Endothelial cell of umbilical vein (primary cell): Measurements from ENCODE around the gene ACAT1. TPM values are rescaled to one million over a fixed set of nuclear protein-coding genes. Genes with fewer than 3 reads are reported as not detected.

Experiments
- BruUV-seq: library from RNA; stranded (reverse); fragments of 400-500 nt; replicated peaks from 2 replicates; lab custom pipeline; 2021; lab: Mats Ljungman, UMichigan
- CTCF ChIA-PET: fragments of 300-600, 350-600 bp; sonication (Branson Sonifier 250); formaldehyde crosslinking; loops from one replicate; lab custom pipeline; 2021; ENCODE audit warnings: antibody characterized with exemption, inconsistent platforms; lab: Charles Lee
- POLR2A ChIA-PET: fragments of 300-600, 350-600 bp; sonication (Branson Sonifier 250); formaldehyde crosslinking; loops from one replicate; lab custom pipeline; 2021; ENCODE audit warnings: antibody characterized with exemption, inconsistent platforms; lab: Charles Lee
- DNase-seq: peaks from one replicate; pipeline ENCODE4 v3.0.0-alpha.2; 2011; ENCODE audit warnings: low read depth, low spot score
- FAIRE-seq: peaks from 2 replicates; lab custom pipeline; 2011; peaks lifted over from hg19 to GRCh38; lab: Jason Lieb, UNC
- H2AFZ ChIP-seq: 2 replicates; pipeline ENCODE4 v1.6.0; 2012; ENCODE audit warnings: low read depth, low read length, control low read depth, inconsistent platforms
- H3K27ac ChIP-seq: 2 replicates; pipeline ENCODE4 v1.5.1; 2011; ENCODE audit warnings: low read depth, mild to moderate bottlenecking, control low read depth, low read length, moderate library complexity; ENCODE audit not compliant: insufficient read depth
- H3K27me3 ChIP-seq, 2 experiments: 2 replicates each; pipeline versions ENCODE4 v1.6.0 to v1.6.1; 2011; ENCODE audit warnings: low read length in 2 of 2, mixed read lengths in 1 of 2; ENCODE audit not compliant: control insufficient read depth in 2 of 2, insufficient read depth in 2 of 2
- H3K36me3 ChIP-seq, 2 experiments: 2 replicates in 1 of 2; 3 replicates in 1 of 2; pipeline ENCODE4 v1.5.1; 2011; ENCODE audit warnings: low read length in 2 of 2, mild to moderate bottlenecking in 1 of 2, moderate library complexity in 1 of 2; ENCODE audit not compliant: control insufficient read depth in 2 of 2, insufficient read depth in 2 of 2; ENCODE audit errors: extremely low read depth in 1 of 2
- H3K4me1 ChIP-seq: 3 replicates; pipeline ENCODE4 v1.5.1; 2011; ENCODE audit warnings: mild to moderate bottlenecking, low read length; ENCODE audit not compliant: control insufficient read depth, insufficient read depth; ENCODE audit errors: extremely low read depth
- H3K4me2 ChIP-seq: 2 replicates; pipeline ENCODE4 v1.6.1; 2011; ENCODE audit warnings: low read length, control low read depth, mixed read lengths; ENCODE audit not compliant: insufficient read depth
- H3K4me3 ChIP-seq, 3 experiments: fragments of 200-600 bp in 1 of 3; sonication (generic), shearing (Covaris generic) in 1 of 3; replicated peaks in 1 of 3; 2 replicates each; pipeline ENCODE4 v1.5.1; 2011 to 2016; ENCODE audit warnings: control low read depth in 3 of 3, low read length in 3 of 3, mild to moderate bottlenecking in 2 of 3, inconsistent platforms in 1 of 3, low read depth in 1 of 3, moderate library complexity in 1 of 3; ENCODE audit not compliant: insufficient read depth in 1 of 3
- H3K79me2 ChIP-seq: 2 replicates; pipeline ENCODE4 v1.6.0; 2012; ENCODE audit warnings: low read length, inconsistent platforms; ENCODE audit not compliant: control insufficient read depth, insufficient read depth
- H3K9ac ChIP-seq: replicated peaks from 2 replicates; pipeline ENCODE3; 2011; ENCODE audit warnings: low read length, control low read depth; ENCODE audit not compliant: insufficient read depth; ENCODE audit errors: extremely low read depth
- H3K9me1 ChIP-seq: replicated peaks from 3 replicates; pipeline ENCODE4 v1.6.0; 2011; ENCODE audit warnings: mild to moderate bottlenecking, low read length; ENCODE audit not compliant: control insufficient read depth, insufficient read depth; ENCODE audit errors: extremely low read depth
- H3K9me3 ChIP-seq: replicated peaks from 2 replicates; pipeline ENCODE4 v1.5.1; 2012; ENCODE audit warnings: low read length, inconsistent platforms; ENCODE audit not compliant: control insufficient read depth, insufficient read depth
- H4K20me1 ChIP-seq: replicated peaks from 2 replicates; pipeline ENCODE3; 2011; ENCODE audit warnings: mild to moderate bottlenecking, low read length; ENCODE audit not compliant: control insufficient read depth, insufficient read depth; ENCODE audit errors: extremely low read depth
- EZH2 ChIP-seq: IDR thresholded peaks from 2 replicates; pipeline ENCODE4 v1.6.1; 2012; ENCODE audit warnings: borderline replicate concordance, low read depth, mild to moderate bottlenecking, moderate library complexity, low read length, inconsistent platforms; ENCODE audit not compliant: severe bottlenecking
- GATA2 ChIP-seq: IDR thresholded peaks from 2 replicates; pipeline ENCODE4 v1.7.0; 2011; ENCODE audit warnings: low read depth, mild to moderate bottlenecking, moderate library complexity, mixed read lengths, low read length; ENCODE audit not compliant: insufficient read length, insufficient read depth
- JUN ChIP-seq: IDR thresholded peaks from 2 replicates; pipeline ENCODE4 v1.6.1; 2011; ENCODE audit warnings: borderline replicate concordance, low read depth; ENCODE audit not compliant: insufficient read length, insufficient read depth
- MYC ChIP-seq: IDR thresholded peaks from one replicate; pipeline ENCODE4 v1.6.1; 2011; ENCODE audit warnings: mild to moderate bottlenecking, low read depth, low read length
- POLR2A ChIP-seq: IDR thresholded peaks from 2 replicates; pipeline ENCODE4 v1.6.1; 2012; ENCODE audit warnings: low read depth, mild to moderate bottlenecking, control low read depth, low read length
- POLR2AphosphoS5 ChIP-seq: IDR thresholded peaks from 2 replicates; pipeline ENCODE4 v1.6.1; 2012; ENCODE audit warnings: low read depth, mild to moderate bottlenecking, control low read depth, low read length, moderate library complexity; ENCODE audit not compliant: insufficient read depth
- dilution Hi-C: fragments of 300-500 bp; cut with MboI; formaldehyde crosslinking; loops from one replicate; pipeline ENCODE4 v1.15.0; 2019; ENCODE audit warnings: low sequenced_read_pairs; ENCODE audit not compliant: extremely low pct_ligation_motif_present
- intact Hi-C: fragments of 100-400 bp; cut with micrococcal nuclease; formaldehyde crosslinking; loops from one replicate; pipeline ENCODE4 v1.10.0; 2022
- polyA plus RNA-seq, 4 experiments: library from polyadenylated mRNA; depleted of rRNA in 3 of 4; stranded (reverse) in 3 of 4; unstranded in 1 of 4; fragments of >200 nt; gene quantifications; 2 replicates each; pipeline versions ENCODE4 v1.2.1 to v1.2.3, GENCODE V29; 2011 to 2012; ENCODE audit warnings: missing spikeins in 1 of 4
- total RNA-seq: library from RNA; stranded (reverse); gene quantifications from 2 replicates; pipeline ENCODE4 v1.2.3, GENCODE V29; 2021
- TF ChIP-seq, protein P1 (sequence below), 2 donors: IDR thresholded peaks; 1 replicate in 1 of 2; 2 replicates in 1 of 2; pipeline ENCODE4 v1.5.1; 2011; ENCODE audit warnings: low read length in 2 of 2, mild to moderate bottlenecking in 2 of 2, moderate library complexity in 2 of 2, control low read depth in 1 of 2, inconsistent platforms in 1 of 2, low read depth in 1 of 2; ENCODE audit not compliant: insufficient read depth in 1 of 2; ENCODE audit errors: extremely low read depth in 1 of 2

Gene ACAT1
- total and polyA plus RNA-seq, 2 donors (not counting 3 experiments of a cell fraction or from before 2014, with no cell fraction given): 36.8 to 59.9 TPM

GRCh38 chr11:108137212-108137611 is 15.8 kb downstream of the ACAT1 start:
- dilution Hi-C loops: no loop called here
- CTCF ChIA-PET: no interaction called here
- Histone ChIP-seq H3K36me3 (peaks cover 6 to 9% of the 10 kb centered on the region in 2 experiments), H3K4me3 (no peak overlapping the region), H3K79me2 (no peaks in the 10 kb centered on the region), H3K27me3 (no peaks in the 10 kb centered on the region), H3K9me3 (no peaks in the 10 kb centered on the region), H3K9ac (no peak overlapping the region), H2AFZ (no peak overlapping the region), H4K20me1 (no peaks in the 10 kb centered on the region), H3K4me2 (no peak overlapping the region), H3K27ac (no peak overlapping the region), H3K9me1 (no peaks in the 10 kb centered on the region), H3K4me1 (no peaks in the 10 kb centered on the region)
- TF ChIP-seq POLR2A: no peak
- TF ChIP-seq MYC: no peak
- no peak for TF ChIP-seq JUN
- no peak for TF ChIP-seq EZH2
- TF ChIP-seq POLR2AphosphoS5: no peak
- TF ChIP-seq, protein P1, sequence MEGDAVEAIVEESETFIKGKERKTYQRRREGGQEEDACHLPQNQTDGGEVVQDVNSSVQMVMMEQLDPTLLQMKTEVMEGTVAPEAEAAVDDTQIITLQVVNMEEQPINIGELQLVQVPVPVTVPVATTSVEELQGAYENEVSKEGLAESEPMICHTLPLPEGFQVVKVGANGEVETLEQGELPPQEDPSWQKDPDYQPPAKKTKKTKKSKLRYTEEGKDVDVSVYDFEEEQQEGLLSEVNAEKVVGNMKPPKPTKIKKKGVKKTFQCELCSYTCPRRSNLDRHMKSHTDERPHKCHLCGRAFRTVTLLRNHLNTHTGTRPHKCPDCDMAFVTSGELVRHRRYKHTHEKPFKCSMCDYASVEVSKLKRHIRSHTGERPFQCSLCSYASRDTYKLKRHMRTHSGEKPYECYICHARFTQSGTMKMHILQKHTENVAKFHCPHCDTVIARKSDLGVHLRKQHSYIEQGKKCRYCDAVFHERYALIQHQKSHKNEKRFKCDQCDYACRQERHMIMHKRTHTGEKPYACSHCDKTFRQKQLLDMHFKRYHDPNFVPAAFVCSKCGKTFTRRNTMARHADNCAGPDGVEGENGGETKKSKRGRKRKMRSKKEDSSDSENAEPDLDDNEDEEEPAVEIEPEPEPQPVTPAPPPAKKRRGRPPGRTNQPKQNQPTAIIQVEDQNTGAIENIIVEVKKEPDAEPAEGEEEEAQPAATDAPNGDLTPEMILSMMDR (IDR thresholded peaks at IDR 0.05; ENCODE audit: extremely low read depth in 1 of 2, insufficient read depth in 1 of 2, low read depth in 1 of 2, low read length in 2 of 2): no peak
- no peak for TF ChIP-seq GATA2
- POLR2A ChIA-PET: no interaction called here
- intact Hi-C loops: no loop called here
- no peak for FAIRE-seq
- TSS peak; percentile 6 for BruUV-seq
- no peak for DNase-seq
